ENCODE measurements around the gene PSMD13. TPM values are rescaled to one million over a fixed set of nuclear protein-coding genes. Genes with fewer than 3 reads are reported as not detected.

Gene PSMD13
- total and polyA plus RNA-seq, 2 of the 4 experiments (the other 2 are of a cell fraction), result 177 to 217 TPM

- H2BK20ac ChIP-seq (ENCODE audit: low read depth, low read length), result no peak overlapping the region
- no peak for ATAC-seq (ENCODE audit: low read depth)
- H3K56ac ChIP-seq (ENCODE audit: extremely low read depth, insufficient read depth, low read length), result no peak overlapping the region
- no peak overlapping the region for H3K4me3 ChIP-seq (ENCODE audit: insufficient read depth, low read depth, low read length)
- DNase-seq, result no peak
- H2BK5ac ChIP-seq (ENCODE audit: low read depth, low read length, poor library complexity, severe bottlenecking), result no peak overlapping the region
- in situ Hi-C loops (cut with MboI; ENCODE audit: low sequenced_read_pairs) (loop anchor here (10.0 kb wide), 1 partner anchor 56 kb away; no protein-coding TSS in a partner anchor), dilution Hi-C loops (cut with HindIII; ENCODE audit: low sequenced_read_pairs, unreplicated experiment) (no loop called here), intact Hi-C loops (cut with micrococcal nuclease) (no loop called here)
- H3K9me1 ChIP-seq (ENCODE audit: insufficient read depth, low read length), result no peaks in the 10 kb centered on the region
- no peaks in the 10 kb centered on the region for H3K79me1 ChIP-seq (ENCODE audit: low read depth in 1 of 2, low read length in 2 of 2)
- peaks cover 4% of the 10 kb centered on the region for H3K9me3 ChIP-seq (ENCODE audit: control insufficient read depth, insufficient read depth, low read length)
- no peak overlapping the region for H3K18ac ChIP-seq (ENCODE audit: low read depth, low read length)
- no peak overlapping the region for H3K9ac ChIP-seq (ENCODE audit: low read depth, low read length)
- no peak overlapping the region for H3K14ac ChIP-seq (replicated peaks; ENCODE audit: low read depth, low read length)
- H2AFZ ChIP-seq (replicated peaks; ENCODE audit: low read length, poor library complexity), result no peak overlapping the region
- CTCF ChIA-PET, result no interaction called here
- no peaks in the 10 kb centered on the region for H3K4me1 ChIP-seq (ENCODE audit: control insufficient read depth, insufficient read depth, low read length)
- peaks cover 68% of the 10 kb centered on the region for H3K27me3 ChIP-seq (ENCODE audit: control insufficient read depth, insufficient read depth, low read length)
- no peak overlapping the region for H4K5ac ChIP-seq (ENCODE audit: low read depth, low read length)
- BruUV-seq (replicated peaks), result no TSS peak
- no peak overlapping the region for H2BK15ac ChIP-seq (ENCODE audit: low read depth, low read length)
- H2AK9ac ChIP-seq (replicated peaks; ENCODE audit: low read depth, low read length, poor library complexity), result no peak overlapping the region
- no peak overlapping the region for H4K91ac ChIP-seq (ENCODE audit: insufficient read depth, low read depth, low read length)
- no peak overlapping the region for H3K4me2 ChIP-seq (ENCODE audit: low read depth, low read length)
- WGBS, 2 experiments (ENCODE audit: extremely low coverage in 2 of 2, insufficient read length in 1 of 2), result 13% methylated on average over 48 of the region's 79 CpGs; no CpG with 5 or more reads in 1 of the 2 experiments
- H4K20me1 ChIP-seq (ENCODE audit: insufficient read depth, low read length), result no peaks in the 10 kb centered on the region
- H2BK120ac ChIP-seq (ENCODE audit: low read depth, low read length), result no peak overlapping the region
- H3K4ac ChIP-seq (ENCODE audit: low read depth, low read length), result no peak overlapping the region
- no peak overlapping the region for H3K27ac ChIP-seq (ENCODE audit: insufficient read depth, low read length)
- POLR2A ChIA-PET (ENCODE audit: unreplicated experiment), result interaction anchor here (0.5 kb wide), 1 partner anchor 8 kb away, joined by 3 read pairs; the partner anchor contains the start of gene PGGHG
- no peak overlapping the region for H2AK5ac ChIP-seq (ENCODE audit: low read depth, low read length)
- H4K8ac ChIP-seq (ENCODE audit: low read depth in 2 of 2, low read length in 2 of 2), result no peak overlapping the region
- no peaks in the 10 kb centered on the region for H3K36me3 ChIP-seq (ENCODE audit: control insufficient read depth, insufficient read depth, low read length)
- no peak overlapping the region for H3K23ac ChIP-seq (ENCODE audit: low read depth, low read length)
- TF ChIP-seq FOS (IDR thresholded peaks at IDR 0.05; ENCODE audit: low read depth, low read length) (no peak), POLR2A (IDR thresholded peaks at IDR 0.05; ENCODE audit: low read depth, low read length) (no peak), RFX5 (IDR thresholded peaks at IDR 0.05; ENCODE audit: low read depth, low read length) (no peak), ELK1 (IDR thresholded peaks at IDR 0.05; ENCODE audit: borderline replicate concordance, low read depth, low read length) (no peak), SMC3 (IDR thresholded peaks at IDR 0.05; ENCODE audit: low read depth, low read length) (no peak), CHD1 (IDR thresholded peaks at IDR 0.05; ENCODE audit: low read depth, low read length) (no peak), MXI1 (IDR thresholded peaks at IDR 0.05; ENCODE audit: borderline replicate concordance, low read depth, low read length) (no peak), MAFK (IDR thresholded peaks at IDR 0.05; ENCODE audit: low read depth, low read length) (no peak), CEBPB (IDR thresholded peaks at IDR 0.05; ENCODE audit: low read depth, low read length) (no peak), CTCF (conservative IDR thresholded peaks at IDR 0.05; ENCODE audit: low read depth, low read length) (no peak), BHLHE40 (IDR thresholded peaks at IDR 0.05; ENCODE audit: low read depth, low read length) (no peak), RAD21 (IDR thresholded peaks at IDR 0.05; ENCODE audit: low read length) (no peak), MAZ (IDR thresholded peaks at IDR 0.05; ENCODE audit: borderline replicate concordance, low read depth, low read length) (no peak), USF2 (IDR thresholded peaks at IDR 0.05; ENCODE audit: low read depth, low read length) (no peak), RCOR1 (IDR thresholded peaks at IDR 0.05; ENCODE audit: insufficient replicate concordance, low read length) (no peak)
These were observed 44.1 kb downstream of the PSMD13 start for GRCh38 chr11:280706-281485.
